Right lung (tissue), 5 donors: Measurements from ENCODE around the gene DNAJC18. TPM values are rescaled to one million over a fixed set of nuclear protein-coding genes. Genes with fewer than 3 reads are reported as not detected.

Source experiments
- DNase-seq, 2 donors: peaks; one replicate each; pipeline ENCODE4 v3.0.0-alpha.2; 2013
- polyA plus RNA-seq, 5 donors: library from polyadenylated mRNA; unstranded; fragments of 120-200 nt; gene quantifications; one replicate each; pipeline versions ENCODE4 v1.2.1 to v1.2.3, GENCODE V29; 2013; ENCODE audit warnings: inconsistent platforms in 1 of 5, low replicate concordance in 1 of 5; ENCODE audit not compliant: insufficient read length in 5 of 5, insufficient read depth in 1 of 5

Gene DNAJC18
- polyA plus RNA-seq, 5 donors, result 23.6 to 40.4 (median 34.2) TPM

DNA sequence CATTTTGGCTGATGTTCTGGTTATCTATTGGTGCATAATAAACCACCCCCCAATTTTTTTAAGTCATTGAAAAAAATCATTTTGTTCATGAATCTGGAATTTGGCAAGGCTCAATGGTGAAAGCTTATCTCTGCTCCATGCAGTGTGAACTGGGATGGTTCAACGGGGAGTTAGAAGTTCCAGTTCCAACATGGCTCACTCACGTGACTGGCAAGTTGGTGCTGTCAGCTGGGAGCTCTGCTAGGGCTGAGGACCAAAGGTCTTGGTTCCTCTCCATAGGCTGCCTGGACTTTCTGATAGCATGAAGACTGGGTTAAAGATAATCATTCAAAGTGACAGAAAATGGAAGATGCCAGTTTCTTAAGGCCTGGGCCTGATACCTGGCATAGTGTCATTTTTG lies 32.4 kb downstream of the DNAJC18 start:
- DNase-seq, result no peak

- DNase-seq, result no peak
These were observed 34.9 kb downstream of the DNAJC18 start for GRCh38 chr5:139404484-139404840.

DNA sequence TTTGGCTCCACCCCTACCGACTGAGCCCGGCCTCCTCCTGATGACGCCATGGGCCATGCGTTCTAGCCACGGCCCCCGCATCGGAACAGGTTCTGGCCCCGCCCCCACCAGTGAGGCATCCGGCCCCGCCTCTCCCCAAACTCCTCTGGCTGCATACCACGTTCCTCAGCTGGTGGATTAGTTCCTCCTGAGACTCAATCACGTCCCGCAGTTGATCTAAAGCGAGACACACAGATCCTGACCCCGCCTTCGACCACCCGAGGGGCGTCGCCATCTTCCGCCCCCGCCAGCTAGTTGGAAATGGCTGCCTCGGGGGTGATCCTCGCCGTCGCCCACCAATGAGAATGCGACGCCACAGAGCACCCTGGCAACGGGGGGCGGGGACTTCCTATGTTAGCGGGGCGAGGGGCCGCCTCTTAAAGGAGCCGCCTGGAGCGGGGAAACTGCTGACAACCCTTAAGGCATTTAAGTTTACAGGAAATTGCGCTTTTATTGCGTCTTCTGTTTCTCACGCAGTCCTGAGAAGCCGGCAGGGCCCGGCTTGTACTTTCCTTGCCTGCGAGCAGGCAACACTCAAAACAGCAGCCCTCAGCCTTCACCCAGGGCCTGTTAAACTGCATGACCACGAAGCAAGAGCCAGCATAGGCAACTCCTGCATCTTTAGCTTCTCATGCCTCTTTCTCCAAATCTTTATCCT lies 35.4 kb downstream of the DNAJC18 start, which contains the start of gene SPATA24:
SPATA24 (minus strand) TSS at position 303 of the 697 bp plus-strand sequence; CDS start at position 274, 29 bp downstream.
- DNase-seq, result peak; percentile 98

- DNase-seq, result peak in 1 of 2 donors; percentile 46
These were observed 35.9 kb downstream of the DNAJC18 start for GRCh38 chr5:139403418-139403786.

DNA sequence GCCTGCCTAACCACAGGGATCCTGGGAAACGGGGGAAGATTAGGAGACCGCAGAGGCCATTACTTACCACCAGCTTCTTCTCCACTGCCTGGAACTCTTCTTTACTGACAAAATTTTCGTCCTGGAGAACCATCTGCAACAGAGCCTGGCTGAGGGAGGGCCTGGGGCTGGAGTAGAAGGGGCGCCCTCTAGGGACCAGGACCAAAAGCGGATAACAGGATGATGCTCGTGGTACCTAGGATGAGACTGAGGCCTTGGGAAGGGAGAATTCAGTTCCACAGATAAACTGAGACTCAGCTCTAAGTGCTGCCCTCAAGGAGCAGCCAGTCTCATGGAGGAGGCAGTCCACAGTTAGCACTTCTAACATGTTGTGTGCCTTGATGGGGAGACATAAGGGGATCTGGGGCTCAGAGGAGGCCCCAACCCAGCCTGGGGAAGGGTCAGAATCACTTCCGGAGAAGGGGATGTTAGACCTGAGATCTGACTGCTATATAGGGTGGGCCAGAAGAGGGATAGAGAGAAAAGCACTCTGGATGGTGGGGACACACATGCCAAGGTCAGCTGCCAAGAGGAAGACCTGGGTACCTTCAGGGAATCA lies 36.7 kb downstream of the DNAJC18 start:
- no peak for DNase-seq

- no peak for DNase-seq
These were observed 37.8 kb downstream of the DNAJC18 start for GRCh38 chr5:139401546-139401945.

- DNase-seq, result no peak
These were observed 39.7 kb downstream of the DNAJC18 start for GRCh38 chr5:139399501-139400121.

DNA sequence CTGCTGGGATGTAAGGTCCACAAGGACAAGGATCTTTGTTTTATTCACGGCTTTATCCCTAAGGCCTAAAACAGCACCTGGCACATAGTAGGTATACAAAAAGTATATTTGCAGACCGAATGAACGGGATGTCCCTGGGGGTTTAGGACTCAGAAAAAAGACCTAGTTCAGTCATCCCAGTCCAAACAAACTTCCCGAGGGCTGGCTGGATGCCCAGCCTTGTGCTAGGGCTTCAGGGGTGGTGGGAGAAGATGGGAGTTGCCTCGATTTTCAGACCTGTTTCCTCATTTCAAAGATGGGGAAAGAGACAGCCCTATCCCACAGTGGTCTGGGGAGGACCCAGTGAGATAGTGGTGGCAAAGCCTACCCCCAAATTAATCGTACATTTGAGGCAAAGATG lies 41.4 kb downstream of the DNAJC18 start:
- no peak for DNase-seq

DNA sequence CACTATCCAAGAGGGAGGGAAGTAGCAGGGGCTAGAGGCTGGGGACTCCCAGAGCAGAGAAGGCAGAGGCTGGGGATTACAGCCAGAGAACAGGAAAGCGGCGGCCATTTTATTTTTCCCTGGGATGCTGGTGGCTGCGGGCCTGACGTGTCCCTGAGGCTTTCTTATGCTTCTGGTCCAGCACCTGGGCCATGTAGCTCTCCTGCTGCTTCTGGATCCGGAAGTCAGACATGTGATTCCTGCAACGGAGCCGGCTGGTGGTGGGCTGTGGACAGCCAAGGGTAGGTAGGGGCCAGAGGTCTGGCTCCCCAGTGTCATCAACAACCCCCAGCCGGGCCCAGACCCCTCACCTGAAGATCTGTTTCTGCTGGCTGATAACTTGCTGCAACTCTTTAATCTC lies 42.6 kb downstream of the DNAJC18 start:
- DNase-seq, result no peak

DNA sequence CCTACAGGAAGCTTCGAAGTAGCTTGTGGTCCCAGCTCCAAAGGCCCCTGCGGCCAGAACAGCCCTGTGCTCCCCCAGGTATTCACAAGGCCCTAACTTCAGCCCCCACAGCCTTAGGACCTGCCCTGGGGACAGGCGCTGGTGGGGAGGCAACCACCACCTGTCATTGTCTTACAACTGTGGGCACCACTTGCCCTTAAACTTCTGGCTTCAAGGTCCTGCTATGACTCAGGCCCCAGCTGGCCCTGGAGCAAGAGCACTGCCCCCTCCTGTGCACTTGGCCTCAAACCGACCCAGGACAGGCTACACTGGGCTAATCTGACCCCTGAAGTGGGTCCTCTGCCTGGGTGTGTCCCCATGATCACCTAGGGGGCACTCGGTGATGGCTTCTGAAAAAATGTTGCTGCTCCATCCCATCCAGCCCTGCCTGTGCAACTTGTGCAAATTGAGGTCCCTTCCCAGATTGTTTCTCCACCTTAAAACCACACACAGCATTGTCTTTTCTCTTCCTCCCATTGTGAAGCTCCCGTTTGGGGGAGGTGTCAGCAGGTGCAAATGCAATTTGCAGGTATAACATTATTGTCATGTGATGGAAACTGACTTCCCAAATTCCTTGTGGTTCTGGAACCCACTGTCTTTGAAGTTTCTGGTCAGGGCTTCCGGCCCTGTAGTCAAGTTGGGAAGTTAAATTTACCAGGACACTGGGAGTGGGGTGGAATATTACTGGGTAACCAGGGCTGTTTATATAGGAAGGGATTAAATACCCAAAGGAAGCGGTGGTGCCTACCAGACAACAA lies 43.3 kb downstream of the DNAJC18 start:
- no peak for DNase-seq

- no peak for DNase-seq
These were observed 44.4 kb downstream of the DNAJC18 start, which contains the start of gene PROB1 for GRCh38 chr5:139394654-139395566. Gene PROB1, minus strand, starts transcription at chr5:139395104. Its CDS starts 23 bp downstream, at chr5:139395081.

- DNase-seq, result no peak
These were observed 45.1 kb downstream of the DNAJC18 start for GRCh38 chr5:139394123-139394653.

GRCh38 chr5:139393497-139394122 lies 45.7 kb downstream of the DNAJC18 start:
- DNase-seq, result no peak

- no peak for DNase-seq
These were observed 46.4 kb downstream of the DNAJC18 start for GRCh38 chr5:139392678-139393496.

DNA sequence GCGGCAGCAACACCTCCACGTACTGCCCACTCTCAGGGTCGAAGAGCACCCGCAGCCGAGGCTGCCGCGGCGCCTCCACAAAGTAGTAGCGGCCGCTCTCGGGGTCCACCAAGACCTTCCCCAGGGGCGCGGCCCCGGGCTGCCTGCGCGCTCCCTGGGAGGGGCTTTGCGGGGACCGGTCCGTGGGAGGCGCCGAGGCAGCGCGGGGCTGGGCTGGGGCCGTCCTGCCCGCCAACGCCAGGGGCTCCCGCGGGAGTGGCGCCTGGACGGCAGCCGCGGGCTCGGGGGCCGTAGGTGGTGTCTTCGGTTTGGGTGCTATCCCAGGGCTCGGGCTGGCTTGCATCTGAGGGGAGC lies 47.0 kb downstream of the DNAJC18 start:
- DNase-seq, result no peak

- no peak for DNase-seq
These were observed 47.6 kb downstream of the DNAJC18 start for GRCh38 chr5:139391570-139392323.

- no peak for DNase-seq
These were observed 48.4 kb downstream of the DNAJC18 start for GRCh38 chr5:139390639-139391569.
